ENCODE results near the gene TMA16.

GRCh38 chr4:163476761-163477438, 17.6 kb upstream of the TMA16 start:
- TF ChIP-seq POLR2A (IDR thresholded peaks at IDR 0.05; ENCODE audit: control extremely low read depth in 1 of 2, low read depth in 2 of 2, low read length in 2 of 2): no peak
- no peak for TF ChIP-seq GTF2F1 (IDR thresholded peaks at IDR 0.05; ENCODE audit: borderline replicate concordance, low read depth, low read length)
- TF ChIP-seq CTCF (IDR thresholded peaks at IDR 0.05; ENCODE audit: control extremely low read depth in 1 of 3, insufficient read depth in 1 of 3, low read depth in 1 of 3, low read length in 3 of 3): no peak
- TF ChIP-seq POLR2AphosphoS5 (IDR thresholded peaks at IDR 0.05; ENCODE audit: low read depth, low read length): no peak
- no peak for TF ChIP-seq TCF12 (IDR thresholded peaks at IDR 0.05; ENCODE audit: low read depth, low read length)
- TF ChIP-seq CHD2 (IDR thresholded peaks at IDR 0.05; ENCODE audit: low read length): no peak
- no peak for TF ChIP-seq JUN (IDR thresholded peaks at IDR 0.05; ENCODE audit: low read depth, low read length)
- no peak for TF ChIP-seq EZH2 (IDR thresholded peaks at IDR 0.05; ENCODE audit: low read depth, low read length, severe bottlenecking)
- TF ChIP-seq RFX5 (IDR thresholded peaks at IDR 0.05; ENCODE audit: borderline replicate concordance, low read depth, low read length): no peak
- no peak for TF ChIP-seq GABPA (IDR thresholded peaks at IDR 0.05; ENCODE audit: borderline replicate concordance, insufficient read depth, low read length)
- TF ChIP-seq YY1 (IDR thresholded peaks at IDR 0.05; ENCODE audit: low read depth, low read length): no peak
- no peak for TF ChIP-seq TAF1 (IDR thresholded peaks at IDR 0.05; ENCODE audit: low read depth, low read length)
- TF ChIP-seq KDM1A (IDR thresholded peaks at IDR 0.05; ENCODE audit: borderline replicate concordance, low read length): no peak
- no peak for TF ChIP-seq ATF2 (IDR thresholded peaks at IDR 0.05; ENCODE audit: low read length)
